H1 (cell line): ENCODE data around the gene HTR3D. TPM values are rescaled to one million over a fixed set of nuclear protein-coding genes. Genes with fewer than 3 reads are reported as not detected.

Source experiments
- CREB1 ChIP-seq: IDR thresholded peaks from 2 replicates; pipeline ENCODE4 v1.6.1; 2012; ENCODE audit warnings: inconsistent platforms
- HDAC6 ChIP-seq: IDR thresholded peaks from one replicate; pipeline ENCODE4 v1.7.1; 2012; ENCODE audit warnings: low read depth, mild to moderate bottlenecking, inconsistent platforms, low read length, moderate library complexity
- KDM5A ChIP-seq: fragments of 200-600 bp; IDR thresholded peaks from 2 replicates; pipeline ENCODE4 v1.7.1; 2012; ENCODE audit warnings: mild to moderate bottlenecking, low read length, inconsistent platforms, mixed read lengths
- MAFK ChIP-seq: IDR thresholded peaks from 2 replicates; pipeline ENCODE4 v1.6.1; 2012; ENCODE audit warnings: low read depth, mild to moderate bottlenecking, improper control_type of control experiment, low read length
- SIX5 ChIP-seq: IDR thresholded peaks from 2 replicates; pipeline ENCODE4 v1.6.1; 2011; ENCODE audit warnings: mild to moderate bottlenecking, low read depth, low read length
- TAF1 ChIP-seq: IDR thresholded peaks from 2 replicates; pipeline ENCODE4 v1.6.1; 2011; ENCODE audit warnings: mild to moderate bottlenecking, low read depth, low read length
- polyA plus RNA-seq, 7 experiments: library from polyadenylated mRNA; depleted of rRNA in 3 of 7; stranded (reverse) in 5 of 7; unstranded in 2 of 7; fragments of >200 nt in 5 of 7; fragments of 200-250 nt in 2 of 7; gene quantifications; 1 replicate in 5 of 7; 2 replicates in 1 of 7; 4 replicates in 1 of 7; pipeline versions ENCODE4 v1.2.1 to v1.2.3, GENCODE V29; 2011 to 2013; ENCODE audit warnings: missing spikeins in 2 of 7, mixed read lengths in 2 of 7
- total RNA-seq: library from RNA; stranded (reverse); fragmentation: NEBNext Ultra II Directional; extraction: Animal tissue kit (Norgen Biotek cat#: 25700); gene quantifications from 2 replicates; pipeline ENCODE4 v1.2.1, GENCODE V29; 2021

Gene HTR3D
- total and polyA plus RNA-seq, 2 of the 8 experiments (the other 6 are each of a cell fraction or from before 2014, with no cell fraction given): not detected

DNA sequence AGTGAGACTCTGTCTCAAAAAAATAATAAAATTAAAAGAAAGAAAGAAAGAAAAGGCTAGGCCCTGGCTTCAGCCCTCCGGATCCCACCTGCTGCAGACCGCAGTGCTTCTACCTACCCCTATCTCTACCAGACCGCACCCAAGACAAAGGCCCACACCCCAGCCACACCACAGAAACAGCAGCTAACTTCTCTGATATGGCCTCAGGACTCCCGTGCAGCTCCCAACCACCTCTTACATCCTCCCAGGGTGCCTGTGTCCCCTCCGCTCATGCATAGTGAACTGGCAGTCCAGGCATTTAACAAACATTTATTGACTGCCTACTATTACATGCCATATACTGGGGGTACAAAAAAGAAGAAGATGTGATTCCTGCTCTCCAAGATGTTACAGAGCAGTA is 14.5 kb downstream of the HTR3D start (continued):
- TF ChIP-seq CREB1 (no peak), MAFK (no peak), KDM5A (no peak), SIX5 (no peak), HDAC6 (no peak), TAF1 (no peak)
- TF ChIP-seq, all 59 proteins: peak for 0
